Stimulated activated CD4-positive, alpha-beta T cell treated with anti-CD3 and anti-CD28 coated beads, Interleukin-4, amount 100 ng/mL, for 1 hour (primary cell): ENCODE data around the gene NPAS3.

Experiments used
- DNase-seq: peaks from one replicate; pipeline ENCODE4 v3.0.0-alpha.2; 2020

NPAS3 gene

DNA sequence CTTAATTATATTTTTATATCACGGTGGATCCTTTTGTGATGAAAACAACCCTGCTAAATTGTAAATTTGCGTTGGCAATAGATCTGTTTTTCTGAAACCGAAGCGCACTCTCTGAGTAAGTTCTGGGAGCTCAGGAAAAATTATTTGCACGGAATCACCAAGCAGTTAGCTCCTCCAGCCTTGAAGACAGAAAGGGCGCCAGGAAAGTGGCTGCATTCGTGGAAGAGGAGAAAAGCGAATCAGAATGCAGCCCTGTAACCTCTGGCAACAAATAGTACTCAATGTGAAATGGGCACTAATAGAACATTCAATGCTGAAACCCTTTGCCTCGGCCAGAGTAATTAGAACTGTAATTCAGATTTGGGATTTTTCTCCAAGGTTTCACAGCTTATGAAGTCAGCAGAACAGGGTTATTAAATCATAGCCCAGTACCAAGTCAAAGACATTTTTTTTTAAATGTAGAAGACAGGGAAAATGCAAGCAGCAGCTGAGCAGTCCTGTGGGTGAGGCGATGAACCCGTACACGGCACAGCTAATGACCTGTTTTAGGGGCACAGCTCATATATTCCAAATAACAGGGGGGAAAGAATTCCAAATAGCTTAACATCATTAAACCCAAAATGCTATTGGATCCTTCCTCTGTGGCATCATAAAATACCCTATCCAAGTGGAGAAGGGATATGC lies 760.8 kb downstream of the NPAS3 start:
- no peak for DNase-seq

DNA sequence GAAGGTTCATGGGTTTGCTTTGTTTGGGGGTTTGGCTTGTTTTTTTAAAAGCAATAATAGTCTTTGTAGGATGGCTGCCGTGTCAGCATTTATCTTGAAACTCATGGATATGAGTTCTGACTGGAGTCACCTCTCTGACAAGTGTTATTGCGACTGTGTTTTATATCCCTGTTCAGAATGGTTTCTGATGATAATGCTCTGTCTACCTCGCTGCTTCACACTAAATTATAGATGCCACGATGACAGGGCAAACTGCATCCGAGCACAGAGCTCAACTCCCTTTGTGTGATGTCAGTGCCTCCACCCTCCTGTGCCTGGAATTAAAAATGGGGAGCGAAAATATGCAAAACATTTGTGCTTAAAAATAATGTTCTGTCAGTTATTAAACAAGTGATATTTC lies 761.4 kb downstream of the NPAS3 start:
- no peak for DNase-seq

GRCh38 chr14:33702293-33702692 lies 763.6 kb downstream of the NPAS3 start:
- DNase-seq: no peak

- DNase-seq: no peak
Measured at GRCh38 chr14:33704481-33704880, 765.8 kb downstream of the NPAS3 start.

DNA sequence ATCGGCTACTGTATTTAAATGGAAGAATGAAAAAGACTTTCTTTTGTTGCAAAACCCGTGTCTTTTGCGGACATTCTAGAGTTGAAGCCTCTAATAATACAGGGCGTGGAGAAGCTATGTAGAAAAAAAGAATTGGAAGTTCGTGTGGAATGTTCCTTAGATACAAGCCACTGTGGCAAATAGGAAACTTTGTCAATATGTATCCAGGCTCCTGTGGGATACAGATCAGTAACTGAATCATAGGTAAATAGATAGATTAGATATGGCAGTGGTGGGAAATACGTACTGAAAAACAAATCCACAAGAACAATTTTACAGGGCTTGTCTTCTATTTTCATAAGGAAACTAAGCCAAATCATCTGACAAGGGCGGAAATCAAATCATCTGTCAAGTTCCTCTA lies 766.8 kb downstream of the NPAS3 start:
- no peak for DNase-seq

GRCh38 chr14:33707716-33708115 lies 769.0 kb downstream of the NPAS3 start:
- DNase-seq: no peak

GRCh38 chr14:33709283-33709682 lies 770.6 kb downstream of the NPAS3 start:
- no peak for DNase-seq

GRCh38 chr14:33709711-33710110 lies 771.0 kb downstream of the NPAS3 start:
- no peak for DNase-seq

- DNase-seq: no peak
Measured at GRCh38 chr14:33710273-33710672, 771.6 kb downstream of the NPAS3 start.

GRCh38 chr14:33711194-33711593 lies 772.5 kb downstream of the NPAS3 start:
- no peak for DNase-seq

DNA sequence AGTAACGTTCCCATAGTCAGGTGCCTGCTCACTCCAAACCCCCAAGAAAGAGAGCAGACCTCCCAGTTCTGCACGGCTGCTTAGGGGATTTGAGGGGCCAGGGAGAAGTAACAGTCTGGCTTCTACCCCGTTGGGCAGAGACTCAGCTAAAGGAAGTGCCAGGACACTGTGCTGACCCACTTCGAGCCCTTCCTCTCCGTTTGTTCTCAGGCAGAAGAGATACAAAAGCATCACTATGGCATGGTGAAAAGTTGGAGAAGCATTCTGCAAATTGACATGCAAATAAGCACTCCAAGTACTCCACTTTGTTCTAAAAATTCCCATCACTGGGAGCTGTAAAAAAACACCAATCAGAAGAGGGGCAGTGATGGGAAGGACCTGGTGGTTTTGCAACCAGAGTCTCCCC lies 773.1 kb downstream of the NPAS3 start:
- no peak for DNase-seq

DNA sequence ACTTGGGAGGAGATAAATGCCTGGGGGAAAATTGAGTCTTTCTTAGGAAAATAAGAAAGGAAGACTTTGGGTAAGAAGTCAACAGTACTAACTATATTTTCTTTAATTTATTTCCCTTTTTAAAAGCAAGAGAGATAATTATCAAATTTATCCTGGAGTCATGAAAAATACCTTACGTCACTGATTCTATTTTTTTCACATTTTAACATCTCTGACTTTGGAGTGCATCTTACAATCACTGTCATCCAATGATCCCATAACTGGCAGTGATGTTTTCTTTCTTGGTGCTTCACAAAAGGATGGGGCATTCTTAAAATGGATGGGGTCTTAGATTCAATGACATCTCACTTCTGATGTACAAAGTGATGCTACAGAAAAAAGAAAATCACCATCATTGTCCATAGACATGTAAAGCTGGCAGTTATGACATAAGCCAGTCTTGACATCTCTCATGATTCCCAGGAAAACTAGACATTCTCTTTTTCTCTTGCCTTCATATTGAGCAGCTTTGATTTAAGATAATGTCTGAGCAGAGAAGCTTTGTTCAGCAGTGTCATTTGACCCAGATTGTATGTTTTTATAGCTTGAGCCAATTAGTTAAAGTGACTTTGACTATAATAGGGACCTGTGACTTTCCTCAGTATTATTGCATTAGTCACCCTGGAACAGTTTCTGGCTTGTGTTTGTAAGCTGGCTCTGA lies 776.0 kb downstream of the NPAS3 start:
- no peak for DNase-seq

- no peak for DNase-seq
Measured at GRCh38 chr14:33715227-33715528, 776.5 kb downstream of the NPAS3 start.

DNA sequence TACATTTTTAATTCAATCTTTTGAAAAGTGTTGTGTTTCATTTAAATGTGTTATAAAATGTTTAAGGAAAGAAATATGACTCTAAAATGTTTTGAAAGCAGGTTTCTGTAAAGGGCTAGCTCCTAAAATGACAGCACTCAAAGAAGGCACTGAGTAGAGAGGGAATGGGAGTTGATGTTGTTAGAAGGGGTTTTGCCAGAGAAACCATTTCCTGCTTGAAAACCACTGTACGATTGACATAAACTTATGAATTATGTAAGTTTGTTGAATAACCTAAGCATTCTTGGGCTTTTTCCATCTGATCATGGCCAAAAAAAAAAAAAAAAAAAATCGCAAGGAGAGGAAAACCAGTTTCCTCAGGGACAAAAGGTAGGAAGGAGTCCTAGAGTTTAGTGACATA lies 778.2 kb downstream of the NPAS3 start:
- DNase-seq: no peak

- DNase-seq: no peak
Measured at GRCh38 chr14:33717866-33718265, 779.2 kb downstream of the NPAS3 start.

GRCh38 chr14:33720284-33720787 lies 781.7 kb downstream of the NPAS3 start:
- DNase-seq: no peak

GRCh38 chr14:33726685-33727084 lies 788.0 kb downstream of the NPAS3 start:
- DNase-seq: no peak

DNA sequence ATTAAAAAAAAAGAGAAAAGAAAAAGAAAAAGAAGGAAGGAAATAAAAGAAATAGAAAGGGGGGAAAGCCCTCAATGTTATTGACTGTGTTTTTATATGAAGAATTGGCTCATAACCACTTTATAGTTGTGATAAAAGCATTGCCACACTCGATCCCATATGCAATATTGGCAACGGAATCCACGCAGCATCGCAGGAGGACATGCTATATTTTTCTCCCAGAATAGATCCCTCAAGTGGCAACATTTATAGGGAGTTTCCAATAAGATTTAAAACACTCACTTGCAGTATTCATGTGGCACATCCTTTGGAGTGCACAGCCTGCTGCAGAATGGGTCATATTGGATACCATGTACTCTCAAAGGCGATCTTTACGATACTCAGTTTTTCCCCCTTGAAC lies 788.9 kb downstream of the NPAS3 start:
- DNase-seq: no peak

DNA sequence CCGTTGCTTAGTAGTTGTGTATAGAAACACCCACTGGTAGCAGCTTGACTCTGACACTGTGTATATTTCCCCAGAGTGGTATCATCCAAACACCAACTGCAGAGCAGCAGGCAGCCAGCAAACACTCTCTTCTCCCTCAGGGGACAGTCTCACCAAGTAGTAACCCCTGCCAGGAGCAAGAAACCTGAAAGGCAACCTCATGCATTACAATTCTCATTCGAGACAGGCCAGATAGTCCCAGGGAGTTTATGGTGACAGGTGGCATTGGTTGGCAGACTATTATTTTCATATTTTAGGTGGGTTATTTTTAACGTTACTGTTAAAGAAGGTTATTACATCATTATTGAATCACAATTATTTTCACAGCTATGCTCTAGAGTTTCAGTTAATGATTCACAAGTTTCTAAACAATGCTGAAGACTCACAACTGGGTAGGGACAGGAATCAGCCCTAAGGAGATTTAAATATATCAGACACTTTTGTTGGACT lies 789.4 kb downstream of the NPAS3 start:
- DNase-seq: no peak

DNA sequence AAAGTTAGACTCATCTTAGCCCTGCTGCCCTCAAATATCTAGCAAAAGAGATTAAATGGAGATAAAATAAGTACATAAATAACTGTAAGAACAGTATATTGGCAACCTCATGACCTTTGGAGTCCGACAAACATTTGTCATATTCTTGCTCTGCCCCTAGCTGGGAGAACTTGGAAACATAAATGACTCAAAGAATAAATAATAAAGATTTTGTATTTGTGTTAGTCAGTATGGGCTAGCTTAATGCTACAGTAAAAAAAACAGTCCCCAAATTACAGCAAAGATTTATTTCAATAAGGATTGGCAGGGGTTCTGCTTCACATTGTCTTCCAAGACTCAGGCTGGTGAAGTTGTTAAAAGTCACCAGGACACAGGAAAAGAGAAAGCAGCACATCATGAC lies 791.5 kb downstream of the NPAS3 start:
- DNase-seq: no peak

GRCh38 chr14:33732175-33732574 lies 793.5 kb downstream of the NPAS3 start:
- no peak for DNase-seq

DNA sequence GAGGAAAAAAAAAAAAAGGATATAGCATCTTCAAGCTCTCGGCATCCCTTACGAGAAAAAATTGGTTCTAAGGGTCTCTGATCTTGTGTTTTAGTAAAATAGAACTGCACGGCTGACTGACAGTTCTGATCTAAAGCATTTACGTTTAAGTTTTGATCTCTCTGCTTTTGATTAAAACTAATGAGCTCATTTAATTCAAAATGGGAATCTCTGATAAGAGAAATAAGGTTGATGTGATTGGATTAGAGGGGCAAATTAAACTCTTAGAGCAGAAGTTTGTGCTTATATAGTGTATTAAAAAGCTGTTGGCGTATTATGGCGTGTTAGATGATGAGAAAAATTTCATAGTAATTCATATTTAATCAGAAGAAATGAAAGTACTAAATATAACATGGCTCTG lies 794.6 kb downstream of the NPAS3 start:
- no peak for DNase-seq

DNA sequence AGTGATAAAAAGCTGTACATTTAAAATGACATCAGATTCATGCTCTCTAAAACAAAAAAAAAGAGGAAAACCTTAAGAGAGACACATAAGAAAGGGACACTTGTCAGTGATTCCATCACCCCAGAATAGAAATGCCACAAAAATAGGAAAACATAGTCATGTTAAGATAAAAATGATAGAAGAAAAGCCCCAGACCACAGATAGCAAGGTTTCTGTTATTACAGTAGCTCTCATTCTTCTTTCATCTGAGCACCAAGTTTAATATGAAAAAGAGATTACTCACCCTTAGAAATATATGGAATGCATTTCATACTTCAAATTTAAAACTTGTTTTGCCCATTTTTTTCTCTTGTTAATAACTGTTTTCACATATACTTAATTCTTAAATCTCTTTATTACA lies 795.0 kb downstream of the NPAS3 start:
- no peak for DNase-seq

GRCh38 chr14:33734387-33734786 lies 795.7 kb downstream of the NPAS3 start:
- no peak for DNase-seq
